Activated CD4-positive, CD25-positive, alpha-beta regulatory T cell treated with anti-CD3 and anti-CD28 coated beads, Interleukin-2, amount 50 U/mL, for 24 hours (primary cell): ENCODE results near the gene B3GAT3.
"Not testable (repeated sequence)": the region's sequence is repeated elsewhere in the genome, so short reads cannot be mapped to it uniquely, and the experiment has no call there.

ENCODE experiments used
- ATAC-seq, 2 donors: fragments of 150-1000 bp; cut with Tn5 transposase; one replicate each; pipeline ENCODE4 v1.10.0; 2021; ENCODE audit warnings: mild to moderate bottlenecking in 1 of 2, moderate library complexity in 1 of 2

The B3GAT3 gene

DNA sequence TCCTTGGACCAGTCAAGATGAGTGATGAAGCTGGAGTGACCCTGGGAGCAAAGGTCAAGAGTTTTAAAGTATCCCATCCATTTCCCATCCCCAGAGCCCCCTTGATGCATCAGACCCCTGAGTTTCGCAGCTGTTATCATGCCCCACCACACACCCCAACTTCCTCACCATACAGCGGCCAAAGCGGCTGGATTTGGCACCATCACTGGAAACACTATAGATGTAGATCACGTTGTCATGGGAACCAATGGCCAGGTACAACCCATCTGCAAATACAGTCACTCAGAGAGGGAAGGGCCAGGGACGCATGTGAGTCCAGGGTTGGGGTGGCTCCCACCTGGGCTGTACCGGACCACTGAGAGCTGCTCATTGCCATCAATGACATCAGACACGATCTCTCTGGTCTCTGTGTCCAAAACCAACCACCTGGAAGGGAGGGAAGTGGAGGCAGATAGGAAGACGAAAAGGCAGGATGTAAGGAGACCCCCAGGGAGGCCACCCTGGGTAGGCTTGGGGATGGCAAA, 17.9 kb downstream of the B3GAT3 start:
- ATAC-seq, result no peak

DNA sequence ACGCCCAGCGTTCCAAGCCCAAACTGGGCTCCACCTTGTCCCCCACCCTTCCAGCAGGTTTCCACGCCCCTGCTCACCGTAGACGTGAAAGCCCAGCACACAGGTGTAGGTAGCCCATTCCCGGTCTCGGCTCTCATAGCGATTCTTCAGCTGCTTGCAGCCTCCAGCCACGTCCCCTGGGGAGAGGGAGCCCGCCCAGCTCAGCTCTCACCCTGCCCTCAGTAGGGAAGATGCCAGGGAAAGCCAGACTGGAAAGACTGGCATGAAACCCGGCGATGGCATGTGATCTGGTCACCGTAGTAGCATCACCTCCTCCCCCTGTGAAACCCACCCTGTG, 18.7 kb downstream of the B3GAT3 start:
- ATAC-seq, result no peak

DNA sequence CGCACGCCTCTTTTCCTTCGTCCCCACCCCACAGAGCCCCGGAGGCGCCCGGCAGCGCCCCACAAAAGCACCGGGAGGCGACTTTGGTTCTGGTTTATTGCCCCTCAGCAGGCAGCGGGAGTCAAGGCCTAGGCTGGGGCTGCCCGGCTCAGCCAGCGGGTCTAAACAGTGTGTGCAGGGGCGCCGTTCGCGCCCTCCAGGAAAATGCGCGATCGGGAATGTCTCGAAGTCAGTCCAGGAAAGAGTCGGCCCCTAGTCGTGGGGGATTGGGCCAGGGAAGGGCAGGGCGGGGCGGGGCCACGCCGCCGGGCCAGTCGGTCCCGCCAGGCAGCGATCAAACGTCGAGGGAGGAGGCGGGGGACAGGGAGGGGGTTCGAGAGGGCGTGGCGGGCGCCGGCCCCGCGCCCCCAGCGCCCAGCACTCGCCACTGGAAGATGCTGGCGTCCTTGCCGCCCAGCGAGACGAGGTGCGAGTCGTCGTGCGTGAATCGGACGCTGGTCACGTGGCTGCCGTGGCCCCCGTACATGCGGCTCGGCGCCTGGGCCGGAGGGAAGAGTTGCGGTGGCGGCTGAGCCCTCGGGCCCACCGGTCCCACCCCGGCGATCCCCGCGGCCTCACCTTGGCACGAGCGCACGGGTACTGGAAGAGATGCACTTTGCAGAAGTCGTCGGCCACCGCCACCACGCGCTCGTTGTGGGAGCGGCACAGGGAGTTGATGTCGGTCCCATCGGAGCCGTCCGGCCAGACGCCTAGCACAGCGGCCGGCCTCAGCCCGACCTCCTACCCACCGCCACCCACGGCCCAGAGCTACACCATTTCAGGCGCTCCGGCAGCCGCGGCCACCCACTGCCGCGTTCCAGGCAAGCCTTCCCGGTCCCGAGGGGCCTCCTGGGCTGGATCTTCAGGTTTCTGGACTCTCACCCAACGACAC, 19.4 kb downstream of the B3GAT3 start:
- ATAC-seq, result no peak

DNA sequence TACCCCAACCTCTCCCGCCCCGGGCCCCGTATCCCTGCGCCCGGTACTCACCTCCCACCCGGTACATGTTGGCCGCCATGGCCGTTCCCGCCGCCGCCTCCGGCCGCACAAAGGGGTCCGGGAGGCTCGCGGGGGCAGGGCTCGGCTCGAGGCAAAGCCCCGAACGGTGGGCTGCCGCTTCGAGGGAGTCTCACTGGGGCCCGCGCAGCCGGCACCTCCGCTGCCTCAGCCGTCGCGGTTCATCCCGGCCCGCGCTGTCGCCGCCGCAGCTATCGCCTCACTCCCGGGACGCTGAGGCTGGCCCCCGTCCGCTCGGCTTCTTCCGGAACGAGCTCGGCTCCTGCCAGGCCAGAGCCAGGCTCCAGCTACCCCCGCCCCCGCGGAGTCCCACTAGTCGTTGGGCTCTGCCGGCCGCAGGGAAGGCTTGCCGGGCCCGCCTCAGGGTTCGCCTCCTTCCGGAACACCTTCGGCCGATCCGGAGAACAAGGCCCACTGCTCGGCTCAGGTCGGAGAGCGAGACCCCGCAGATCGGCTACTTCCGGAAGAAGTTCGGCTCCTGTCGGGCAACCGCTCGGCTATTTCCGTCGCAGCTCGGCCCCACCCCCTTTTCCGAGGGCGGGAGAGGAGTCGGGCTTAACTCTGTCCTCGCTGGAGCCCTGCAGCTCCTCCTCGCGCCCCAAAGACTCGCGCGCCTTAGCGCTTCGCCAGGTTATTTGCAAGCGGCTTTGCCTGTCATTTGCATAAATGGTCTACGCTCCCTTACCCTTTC, 20.2 kb downstream of the B3GAT3 start, which contains the start of gene MTA2:
MTA2 (minus strand) TSS at position 494 of the 769 bp plus-strand sequence; CDS start at position 79, 415 bp downstream.
- ATAC-seq, result peak; percentile 80 to 83

DNA sequence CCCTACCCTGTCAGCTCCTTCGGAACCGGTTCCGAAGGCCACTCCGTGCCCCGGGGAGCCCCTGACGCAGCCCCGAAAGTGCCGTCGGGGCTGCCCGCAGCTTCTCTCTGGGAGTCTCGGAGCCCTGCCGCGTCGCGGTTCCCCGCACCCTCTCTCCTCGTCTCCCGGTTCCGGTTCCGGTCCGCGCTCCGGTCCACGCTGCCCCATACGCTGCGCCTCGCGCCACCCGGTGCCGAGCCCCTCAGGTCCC, 20.7 kb downstream of the B3GAT3 start:
- peak; percentile 7 to 8 for ATAC-seq

DNA sequence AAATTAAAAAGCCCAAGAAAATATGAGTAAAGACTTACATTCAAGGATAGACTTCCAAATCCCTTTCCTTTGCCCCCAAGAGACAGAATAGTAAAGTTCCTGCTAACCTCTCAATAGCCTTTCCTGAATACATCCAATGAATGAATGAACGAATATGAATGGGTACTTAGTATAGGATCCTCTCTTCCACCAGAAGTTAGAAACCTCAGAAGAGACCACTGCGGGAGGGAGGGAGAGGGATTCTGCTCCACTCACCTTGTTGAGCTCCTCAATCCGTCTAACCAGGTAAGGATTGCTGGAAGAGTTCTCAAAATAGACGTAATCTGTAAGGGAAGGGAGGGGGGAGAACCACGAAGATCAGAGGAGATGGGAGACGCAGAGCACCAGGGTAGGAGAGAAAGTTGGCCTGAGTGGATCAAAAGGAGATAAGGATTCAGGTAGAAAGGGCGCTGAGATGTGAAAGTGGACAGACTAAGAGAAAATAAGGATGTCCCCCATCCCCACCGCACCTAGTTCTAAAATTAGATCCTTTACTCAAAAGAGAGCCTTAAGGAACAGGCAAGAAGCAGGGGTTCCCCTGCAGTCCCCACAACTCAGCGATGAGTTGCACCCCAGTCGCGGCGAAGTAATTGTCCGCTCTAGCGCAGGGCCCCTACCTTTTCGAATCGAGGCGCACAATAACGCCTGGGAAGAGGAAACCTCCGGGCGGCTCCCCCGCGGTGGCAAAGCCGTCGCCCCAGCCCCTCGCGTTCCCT, 21.2 kb downstream of the B3GAT3 start:
- ATAC-seq, result no peak

DNA sequence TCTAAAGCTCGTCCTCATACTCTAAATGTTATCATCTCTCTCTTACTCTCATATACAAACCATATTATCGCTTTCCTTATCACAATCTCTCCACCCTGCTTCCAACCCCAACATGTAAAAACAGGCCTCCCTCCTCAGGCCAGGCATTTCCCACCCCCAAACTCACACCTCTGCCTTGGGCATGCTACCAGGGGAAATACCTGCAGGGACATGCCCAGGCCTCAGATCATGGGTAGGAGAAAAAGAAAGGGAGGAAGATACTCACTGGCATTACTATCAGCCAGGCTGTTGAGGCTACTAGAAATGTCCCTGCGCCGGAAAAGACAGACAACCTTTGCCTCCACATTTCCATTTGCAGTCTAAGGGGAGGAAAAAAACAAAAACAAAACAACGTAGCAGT, 21.9 kb downstream of the B3GAT3 start:
- ATAC-seq, result no peak

DNA sequence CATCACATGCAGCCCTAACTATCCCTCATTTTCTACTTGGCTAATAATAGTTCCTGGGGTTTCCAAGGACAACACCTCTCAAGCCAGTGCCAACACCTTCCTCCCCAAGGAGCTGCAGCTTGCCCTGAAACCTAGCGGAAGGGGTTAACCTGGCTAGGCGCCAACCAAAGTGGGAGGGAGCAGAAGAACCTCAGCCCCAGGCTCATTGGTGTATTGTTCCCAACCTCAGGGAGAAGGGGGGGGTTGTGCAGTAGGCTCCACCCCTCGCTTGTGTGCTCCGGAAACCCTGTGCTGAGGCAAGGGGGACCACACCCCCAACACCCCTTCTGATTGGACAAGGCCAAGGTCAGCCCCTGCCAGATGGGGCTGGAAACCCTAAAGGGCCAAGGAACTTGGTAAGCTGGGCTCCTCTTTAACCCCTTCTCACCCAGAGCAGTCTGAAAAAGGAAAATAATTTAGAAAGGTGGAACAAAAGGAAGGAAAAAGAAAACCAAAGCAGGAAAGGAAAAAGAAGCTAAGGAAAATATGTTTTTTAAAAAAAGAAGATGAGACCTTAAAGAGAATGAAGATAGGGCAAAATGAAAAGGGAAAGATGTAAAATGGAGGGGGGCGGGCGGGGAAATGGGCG, 22.6 kb downstream of the B3GAT3 start:
- ATAC-seq, result peak; percentile 79

DNA sequence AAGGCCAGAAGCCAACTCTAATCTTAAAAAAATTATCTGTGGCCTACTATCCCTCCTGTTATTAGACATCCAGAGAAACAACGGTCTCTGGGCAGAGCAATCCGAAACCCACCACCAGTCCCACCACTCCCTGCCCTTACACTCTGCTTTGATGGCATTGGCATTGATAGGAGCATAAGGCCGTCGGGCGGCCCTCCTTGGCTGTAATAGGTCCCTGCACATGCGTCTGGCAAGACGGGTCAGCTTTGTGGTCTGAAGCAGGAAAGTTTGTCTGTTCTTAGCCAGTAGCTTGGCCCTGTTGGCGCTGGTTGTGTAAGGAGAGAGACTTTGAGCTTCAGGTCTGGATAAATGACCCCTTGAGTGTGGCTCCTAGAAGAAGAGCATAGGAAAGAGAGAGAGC, 26.7 kb downstream of the B3GAT3 start:
- no peak for ATAC-seq

DNA sequence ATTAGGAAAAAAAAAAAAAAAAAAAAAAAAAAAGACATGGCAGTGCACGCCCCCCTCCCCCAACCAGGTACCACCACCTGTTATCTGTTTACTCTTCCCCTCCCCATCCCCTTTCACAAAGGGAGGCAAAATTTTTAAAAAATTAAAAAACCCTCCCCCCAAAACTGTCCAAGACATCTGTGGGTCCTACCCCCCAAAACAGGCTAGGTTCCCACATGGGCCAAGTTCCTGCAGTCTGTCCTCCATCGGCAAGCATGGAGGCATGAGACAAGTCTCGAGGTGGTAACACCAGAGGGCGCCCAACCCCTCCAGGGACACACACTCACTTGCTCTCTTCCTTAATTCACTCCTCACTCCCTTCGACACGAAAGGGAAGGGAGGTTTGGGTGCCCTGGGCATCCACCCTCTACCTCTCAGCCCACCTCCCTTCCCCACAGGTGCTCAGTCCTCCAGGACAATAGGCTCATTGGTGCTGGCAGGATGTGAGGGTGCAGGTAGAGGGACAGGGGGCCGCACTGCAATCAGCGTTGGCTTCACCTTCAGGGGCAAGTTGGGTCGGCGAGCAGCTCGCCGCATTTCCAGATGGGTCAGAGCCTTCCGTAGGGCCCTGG, 28.2 kb downstream of the B3GAT3 start:
- ATAC-seq, result no peak

DNA sequence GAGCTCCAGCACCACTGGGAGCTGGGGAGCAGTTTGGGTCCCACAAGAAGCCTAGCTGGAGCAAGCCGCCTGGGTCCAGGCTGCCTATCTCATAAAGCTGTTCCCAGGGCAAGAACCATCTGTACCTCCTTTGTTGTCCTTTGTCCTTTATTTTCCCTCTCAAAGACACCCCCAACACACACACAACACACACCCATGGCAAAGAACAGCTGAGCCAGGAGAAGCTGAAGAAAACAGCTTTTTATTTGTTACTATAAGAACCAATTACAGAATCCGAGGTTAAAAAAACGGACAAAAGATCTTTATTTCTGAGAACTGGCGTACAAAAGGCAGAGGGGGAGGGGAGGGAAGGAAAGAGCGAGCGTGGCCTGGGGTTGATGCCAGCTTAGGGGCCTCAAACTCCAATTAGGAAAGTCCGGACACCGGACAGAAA, 28.8 kb downstream of the B3GAT3 start:
- ATAC-seq, result no peak

DNA sequence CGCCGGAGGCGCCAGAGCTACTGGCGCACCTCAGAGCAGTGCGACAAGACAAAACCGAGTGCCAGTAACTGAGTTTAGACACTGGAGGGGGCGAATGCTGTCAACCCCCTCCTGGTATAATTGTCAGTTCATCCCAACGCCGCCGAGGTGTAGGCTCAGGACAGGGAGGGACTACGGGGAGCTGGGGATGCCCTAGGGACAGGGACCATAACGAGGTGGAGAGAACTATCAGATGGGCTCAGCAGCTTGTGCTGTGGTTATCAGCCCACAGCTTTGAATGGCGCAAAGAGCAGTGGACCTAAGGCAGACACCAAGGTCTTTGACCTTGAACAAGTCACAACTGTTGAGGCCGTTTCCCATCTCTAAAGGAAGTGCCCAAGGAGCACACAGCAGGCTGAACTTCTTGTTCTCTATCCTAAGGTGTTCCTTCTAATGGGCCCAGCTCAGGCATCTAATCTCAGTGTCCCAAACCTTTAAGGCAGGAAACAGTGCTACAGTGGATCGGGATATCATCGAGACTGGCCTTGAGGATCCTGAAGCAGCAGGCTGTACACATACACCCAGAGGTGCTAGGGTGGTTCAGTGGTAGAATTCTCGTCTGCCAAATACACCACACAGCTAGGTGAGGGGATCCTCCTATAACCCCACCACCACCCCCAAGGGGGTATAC, 29.5 kb downstream of the B3GAT3 start:
- ATAC-seq, result no peak

DNA sequence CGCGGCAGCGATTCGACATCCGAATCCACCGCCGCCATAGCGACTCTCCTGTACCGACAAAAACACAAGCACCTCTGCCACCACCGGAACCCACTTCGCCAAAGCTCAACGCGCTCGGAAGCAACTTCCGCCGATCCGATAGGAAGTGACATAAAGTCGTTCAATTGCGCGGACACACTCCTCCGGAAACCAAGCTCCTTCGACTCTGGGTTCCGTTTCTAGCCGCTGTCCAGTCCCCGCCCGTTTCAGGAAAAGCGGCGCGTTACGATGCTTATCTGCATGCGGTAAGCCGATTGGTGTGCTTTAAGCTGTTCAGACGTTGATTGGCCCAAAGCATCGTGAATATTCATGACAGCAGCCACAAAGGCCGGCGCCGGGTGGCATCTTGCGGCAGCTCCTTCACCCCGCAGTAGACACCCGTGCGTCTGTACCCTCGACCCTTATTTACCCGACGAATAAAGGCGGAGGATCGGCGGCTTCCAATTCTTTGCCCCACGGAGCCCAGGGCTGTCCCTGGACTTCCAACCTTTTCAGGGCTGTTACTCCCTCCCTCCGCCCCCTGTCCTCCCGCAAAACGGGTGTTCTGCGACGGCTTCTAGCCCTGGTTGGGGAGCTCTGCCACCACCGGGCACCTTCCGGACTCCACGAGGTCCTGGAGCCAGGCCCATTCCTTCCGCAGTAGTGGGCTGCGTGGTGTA, 30.2 kb downstream of the B3GAT3 start, which contains the start of gene TUT1:
TUT1 (minus strand) TSS at position 76 of the 698 bp plus-strand sequence; CDS start at position 38, 38 bp downstream.
- peak; percentile 93 to 94 for ATAC-seq

DNA sequence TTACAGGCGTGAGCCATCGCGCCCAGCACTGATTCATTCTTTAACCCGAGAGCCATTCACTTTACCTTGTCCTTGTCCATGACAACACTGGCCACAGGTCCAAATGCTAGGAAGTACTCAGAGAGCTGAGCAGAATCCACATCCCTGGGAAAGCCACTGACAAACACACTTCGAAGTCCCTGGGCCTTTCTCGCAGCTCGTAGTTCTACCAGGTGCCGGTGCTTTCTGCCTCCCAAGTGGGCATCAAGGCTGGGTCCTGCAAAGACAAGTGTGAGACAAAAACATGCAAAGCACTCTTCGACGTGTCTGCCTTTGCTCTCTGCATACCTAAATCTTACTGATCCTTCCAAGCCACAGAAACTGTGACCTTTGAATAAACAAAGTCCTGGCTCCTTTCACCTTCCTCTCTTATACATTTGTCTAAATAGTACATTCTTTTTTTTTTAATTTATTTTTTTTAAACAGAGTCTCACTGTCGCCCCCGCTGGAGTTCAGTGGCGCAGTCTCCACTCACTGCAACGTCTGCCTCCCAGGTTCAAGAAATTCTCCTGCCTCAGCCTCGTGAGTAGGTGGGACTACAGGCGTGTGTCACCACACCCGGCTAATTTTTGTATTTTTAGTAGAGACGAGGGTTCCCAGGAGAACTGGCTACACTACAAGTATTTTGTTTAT, 32.7 kb downstream of the B3GAT3 start:
- ATAC-seq, result no peak

DNA sequence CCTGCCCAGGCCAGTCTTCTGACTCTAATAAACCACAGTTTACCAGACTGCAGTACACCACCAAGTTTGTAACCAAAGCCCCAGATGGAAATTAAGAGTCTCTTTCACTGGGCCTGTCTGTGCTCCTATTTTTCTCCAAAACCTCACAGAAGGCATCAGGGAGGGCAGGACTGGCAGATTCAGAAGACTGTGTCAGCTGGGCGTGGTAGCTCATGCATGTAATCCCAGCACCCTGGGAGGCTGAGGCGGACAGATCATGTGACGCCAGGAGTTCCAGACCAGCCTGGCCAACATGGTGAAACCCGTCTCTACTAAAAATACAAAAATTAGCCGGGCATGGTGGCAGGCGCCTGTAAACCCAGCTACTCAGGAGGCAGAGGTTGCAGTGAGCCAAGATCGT, 36.4 kb downstream of the B3GAT3 start:
- not testable (repeated sequence) for ATAC-seq

DNA sequence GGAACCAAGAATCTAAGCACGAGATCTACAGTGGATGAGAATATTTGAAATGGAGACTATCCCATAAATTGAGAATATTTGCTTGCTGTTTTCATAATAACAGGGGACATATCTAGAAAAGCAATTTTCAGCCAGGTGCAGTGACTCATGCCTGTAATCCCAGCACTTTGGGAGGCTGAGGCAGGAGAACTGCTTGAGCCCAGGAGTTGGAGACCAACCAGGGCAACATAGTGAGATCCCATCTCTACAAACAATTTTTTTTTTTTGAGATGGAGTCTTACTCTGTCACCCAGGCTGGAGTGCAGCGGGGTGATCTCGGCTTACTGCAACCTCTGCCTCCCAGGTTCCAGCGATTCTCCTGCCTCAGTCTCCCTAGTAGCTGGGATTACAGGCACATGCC, 40.1 kb downstream of the B3GAT3 start:
- ATAC-seq, result not testable (repeated sequence)

DNA sequence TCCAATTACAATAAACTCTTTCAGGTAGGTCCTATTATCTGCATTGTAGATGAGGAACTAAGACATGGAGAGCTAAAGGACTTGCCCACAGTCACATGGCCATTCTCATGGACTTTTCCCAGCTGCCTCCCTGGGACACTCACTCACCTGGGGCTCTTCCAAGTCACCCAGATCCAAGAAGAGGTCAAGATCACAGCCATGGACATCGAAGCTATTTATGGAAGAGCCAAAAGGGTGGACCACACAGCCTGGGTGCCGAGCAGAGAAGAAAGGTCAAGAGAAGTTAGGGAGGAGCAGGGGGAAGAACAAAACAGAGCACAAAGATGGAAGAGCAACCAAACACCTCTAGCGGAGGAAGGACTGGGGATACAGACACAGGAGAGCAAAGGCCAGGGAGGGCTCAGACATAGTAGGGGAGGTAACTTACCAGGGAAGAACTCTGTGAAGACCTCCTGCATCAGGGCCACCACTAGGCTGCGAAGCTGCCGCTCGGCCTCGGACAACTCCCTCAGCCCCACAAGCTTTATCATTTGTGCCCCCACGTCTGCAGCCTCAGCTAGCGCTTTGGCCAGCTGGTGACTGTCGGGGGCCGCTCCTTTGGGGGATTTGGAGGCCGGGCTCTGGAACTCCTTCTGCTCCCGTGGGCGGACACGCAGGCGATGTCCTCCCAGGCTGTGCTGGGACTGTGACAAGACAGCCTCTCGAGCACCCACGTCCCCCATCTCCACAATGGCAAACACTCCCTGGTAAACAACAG, 40.6 kb downstream of the B3GAT3 start:
- no peak for ATAC-seq

DNA sequence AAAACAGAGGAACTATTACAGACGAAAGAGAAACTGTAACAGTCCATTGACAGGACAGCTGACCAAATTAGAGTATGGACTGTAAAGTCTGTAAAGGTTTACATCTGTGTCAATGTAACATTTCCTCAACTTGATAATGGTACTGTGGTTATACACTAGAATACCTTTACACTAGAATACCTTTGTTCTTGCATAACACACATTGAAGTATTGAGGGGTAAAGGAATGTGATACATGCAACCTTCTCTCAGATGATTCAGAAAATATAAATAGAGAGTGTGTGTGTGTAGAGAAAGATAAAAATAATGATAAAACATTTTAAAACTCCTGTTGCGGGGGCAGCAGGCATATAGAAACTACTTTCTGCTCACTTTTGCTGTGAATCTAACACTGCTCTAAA, 42.5 kb downstream of the B3GAT3 start:
- no peak for ATAC-seq

DNA sequence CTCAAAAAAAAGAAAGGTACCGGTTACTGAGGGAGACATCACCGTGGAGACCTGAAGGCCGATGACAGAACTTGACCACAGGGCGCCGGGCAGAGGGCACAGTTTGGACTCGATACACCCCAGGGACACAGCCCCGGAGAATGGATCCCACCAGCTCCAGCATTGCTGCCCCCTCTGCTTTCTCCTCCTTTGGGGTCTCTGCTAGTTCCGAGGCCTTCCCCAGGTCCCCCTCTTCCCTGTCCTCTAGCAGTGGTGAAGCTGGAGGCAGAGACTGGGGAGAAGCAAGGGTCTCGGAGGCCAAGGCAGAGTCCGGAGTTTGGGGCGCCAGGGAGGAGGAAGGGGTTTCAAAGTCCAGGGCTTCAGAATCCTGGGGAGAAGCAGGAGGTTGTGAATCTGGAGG, 43.2 kb downstream of the B3GAT3 start:
- ATAC-seq, result no peak
